GM21786 (cell line): ENCODE measurements around the gene SLC1A3.
"Not testable (repeated sequence)": the region's sequence is repeated elsewhere in the genome, so short reads cannot be mapped to it uniquely, and the experiment has no call there.

Experiments
- ATAC-seq: cut with Tn5 transposase; IDR thresholded peaks from one replicate; pipeline ENCODE4 v1.9.1; 2021; ENCODE audit not compliant: unreplicated experiment

Gene SLC1A3

GRCh38 chr5:36606428-36607113 lies at the start of gene SLC1A3:
TSS of gene SLC1A3 (plus strand) at chr5:36606606. CDS start at chr5:36608424, 1,818 bp downstream.
- ATAC-seq = peak; percentile 90

- no peak for ATAC-seq
These were observed 47.8 kb upstream of the SLC1A3 start for GRCh38 chr5:36558641-36559040.

GRCh38 chr5:36561601-36562000 lies 44.8 kb upstream of the SLC1A3 start:
- no peak for ATAC-seq

GRCh38 chr5:36569491-36569890 lies 36.9 kb upstream of the SLC1A3 start:
- ATAC-seq = no peak

- no peak for ATAC-seq
These were observed 35.9 kb upstream of the SLC1A3 start for GRCh38 chr5:36570301-36571095.

GRCh38 chr5:36571401-36572042 lies 34.9 kb upstream of the SLC1A3 start:
- ATAC-seq = no peak

- no peak for ATAC-seq
These were observed 33.0 kb upstream of the SLC1A3 start for GRCh38 chr5:36573438-36573837.

GRCh38 chr5:36575361-36575781 lies 31.0 kb upstream of the SLC1A3 start:
- no peak for ATAC-seq

GRCh38 chr5:36576721-36577120 lies 29.7 kb upstream of the SLC1A3 start:
- no peak for ATAC-seq

GRCh38 chr5:36579858-36580257 lies 26.5 kb upstream of the SLC1A3 start:
- not testable (repeated sequence) for ATAC-seq

- ATAC-seq = no peak
These were observed 25.3 kb upstream of the SLC1A3 start for GRCh38 chr5:36581070-36581469.

- ATAC-seq = no peak
These were observed 22.2 kb upstream of the SLC1A3 start for GRCh38 chr5:36584009-36584875.

- no peak for ATAC-seq
These were observed 20.7 kb upstream of the SLC1A3 start for GRCh38 chr5:36585701-36586100.

- no peak for ATAC-seq
These were observed 19.1 kb upstream of the SLC1A3 start for GRCh38 chr5:36587354-36587753.

- ATAC-seq = not testable (repeated sequence)
These were observed 16.7 kb upstream of the SLC1A3 start for GRCh38 chr5:36589735-36590134.

- ATAC-seq = no peak
These were observed 15.7 kb upstream of the SLC1A3 start for GRCh38 chr5:36590513-36591286.

- no peak for ATAC-seq
These were observed 12.5 kb upstream of the SLC1A3 start for GRCh38 chr5:36593867-36594266.

- ATAC-seq = no peak
These were observed 10.2 kb upstream of the SLC1A3 start for GRCh38 chr5:36596247-36596646.

- ATAC-seq = no peak
These were observed 9.7 kb upstream of the SLC1A3 start for GRCh38 chr5:36596756-36597155.

- no peak for ATAC-seq
These were observed 8.4 kb upstream of the SLC1A3 start for GRCh38 chr5:36598045-36598444.
